Stimulated activated CD8-positive, alpha-beta memory T cell treated with anti-CD3 and anti-CD28 coated beads, Interleukin-2, amount 100 ng/mL, for 1 hour (primary cell): Measurements from ENCODE around the gene CCDC85C.

ENCODE experiments used
- DNase-seq, 2 donors: peaks; one replicate each; pipeline ENCODE4 v3.0.0-alpha.2; 2020; ENCODE audit warnings: low read depth in 2 of 2

Gene CCDC85C

DNA sequence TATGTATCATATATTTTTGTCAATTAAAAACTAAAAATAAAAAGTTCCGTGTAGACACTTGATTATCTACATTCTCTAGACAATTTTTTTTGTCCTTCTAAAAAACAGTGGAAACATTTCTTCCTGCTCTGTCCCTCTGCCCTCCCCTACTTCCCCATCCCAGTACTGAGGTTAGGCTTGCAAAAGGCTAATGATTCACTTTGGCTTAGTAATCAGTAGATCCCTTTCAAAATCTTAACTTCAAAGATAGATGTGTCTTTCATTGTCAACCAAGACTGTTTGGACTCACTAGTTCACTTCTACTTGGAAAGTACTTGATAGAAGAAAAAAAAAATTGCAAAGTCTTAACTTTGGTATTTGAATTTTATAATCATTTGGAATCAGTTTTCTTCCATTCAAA lies 127.1 kb downstream of the CCDC85C start:
- no peak for DNase-seq

DNA sequence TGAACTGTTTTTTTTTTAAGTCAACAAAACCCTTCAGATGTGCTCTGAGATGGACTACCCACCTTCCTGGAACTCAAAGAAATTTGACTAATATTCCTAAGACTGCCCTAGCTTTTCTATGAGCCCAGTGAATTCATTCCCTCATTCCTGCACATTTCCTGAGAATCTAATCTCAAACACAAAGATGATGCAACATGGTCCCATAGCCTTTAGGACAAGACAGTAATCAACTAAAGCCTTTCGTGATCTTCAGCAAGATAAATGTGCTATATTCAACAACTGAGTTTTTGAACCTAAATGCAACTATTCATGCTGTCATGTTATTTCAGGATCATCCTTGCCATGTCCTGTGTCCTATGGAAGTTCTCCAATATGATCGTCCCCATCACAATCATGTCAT lies 128.3 kb downstream of the CCDC85C start:
- DNase-seq, result no peak

GRCh38 chr14:99475179-99475578 lies 128.8 kb downstream of the CCDC85C start:
- no peak for DNase-seq

GRCh38 chr14:99473458-99473857 lies 130.5 kb downstream of the CCDC85C start:
- no peak for DNase-seq

- no peak for DNase-seq
These were observed 131.1 kb downstream of the CCDC85C start for GRCh38 chr14:99472937-99473336.

DNA sequence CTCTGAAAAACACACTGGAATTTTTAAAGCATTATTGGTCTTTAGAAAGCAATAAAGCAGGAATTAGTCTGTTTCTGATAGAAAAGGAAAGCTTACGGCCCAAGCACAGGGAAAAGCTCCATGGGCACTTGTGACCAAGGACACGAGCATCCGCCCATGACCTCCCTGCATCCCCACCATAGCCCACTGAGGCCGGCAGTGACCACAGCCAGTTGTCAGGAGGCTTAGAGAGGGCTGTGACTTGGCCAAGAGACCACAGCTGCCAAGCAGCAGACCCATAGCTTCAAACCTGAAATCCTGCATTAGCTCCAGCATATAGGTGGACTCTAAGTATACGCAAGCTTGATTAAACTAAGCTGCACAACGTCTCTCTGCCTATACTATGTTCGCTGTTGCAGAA lies 132.3 kb downstream of the CCDC85C start:
- no peak for DNase-seq

DNA sequence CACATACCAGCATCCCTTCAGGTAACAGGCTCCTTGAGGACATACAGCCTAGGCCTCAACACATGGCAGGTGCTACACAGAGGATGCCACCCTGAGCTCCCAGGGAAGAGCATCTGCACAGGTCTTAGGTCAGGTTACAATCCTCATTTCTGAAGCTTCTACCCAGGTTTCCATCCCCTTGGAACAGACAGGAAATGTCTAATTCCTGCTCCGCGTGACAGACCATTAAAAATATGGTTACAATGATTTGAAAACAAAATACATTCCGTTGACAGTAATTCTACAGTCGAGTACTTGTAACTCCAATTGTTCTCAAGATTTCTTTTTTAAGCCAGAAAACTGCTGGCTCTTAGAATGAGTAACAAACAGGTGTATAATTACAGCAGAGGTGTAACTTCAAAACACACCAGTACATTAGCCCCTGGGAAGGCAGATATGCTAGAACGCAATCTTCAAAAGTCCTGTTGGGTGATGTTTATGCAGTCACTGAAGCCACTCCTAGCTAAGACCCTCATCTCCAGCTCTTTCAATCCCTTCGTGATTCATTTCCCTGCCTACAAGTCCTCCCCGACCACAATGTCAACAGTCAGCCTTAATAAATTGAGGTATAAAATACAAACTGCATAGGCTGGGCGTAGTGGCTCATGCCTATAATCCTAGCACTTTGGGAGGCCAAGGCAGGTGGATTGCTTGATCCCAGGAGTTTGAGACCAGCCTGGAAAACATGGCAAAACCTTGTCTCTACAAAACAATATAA lies 135.0 kb downstream of the CCDC85C start:
- DNase-seq, result no peak

DNA sequence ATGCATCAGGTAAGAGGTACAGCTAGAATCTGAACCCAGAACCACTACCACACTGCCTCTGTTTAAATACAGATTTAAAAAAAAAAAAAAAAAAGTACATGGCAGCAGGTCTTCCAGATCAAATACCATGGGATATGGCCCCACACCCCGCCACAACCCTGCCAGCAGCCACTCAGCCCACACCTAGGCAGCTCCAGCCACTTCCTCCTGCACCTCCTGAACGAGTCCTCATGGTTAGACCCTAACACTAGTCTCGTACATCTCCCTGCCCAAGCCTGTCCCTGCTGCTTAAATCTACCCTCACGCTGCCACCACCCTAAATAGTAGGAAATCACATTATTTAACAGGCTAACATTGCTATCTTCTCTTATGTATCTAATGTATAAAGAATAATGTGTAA lies 135.9 kb downstream of the CCDC85C start:
- no peak for DNase-seq

DNA sequence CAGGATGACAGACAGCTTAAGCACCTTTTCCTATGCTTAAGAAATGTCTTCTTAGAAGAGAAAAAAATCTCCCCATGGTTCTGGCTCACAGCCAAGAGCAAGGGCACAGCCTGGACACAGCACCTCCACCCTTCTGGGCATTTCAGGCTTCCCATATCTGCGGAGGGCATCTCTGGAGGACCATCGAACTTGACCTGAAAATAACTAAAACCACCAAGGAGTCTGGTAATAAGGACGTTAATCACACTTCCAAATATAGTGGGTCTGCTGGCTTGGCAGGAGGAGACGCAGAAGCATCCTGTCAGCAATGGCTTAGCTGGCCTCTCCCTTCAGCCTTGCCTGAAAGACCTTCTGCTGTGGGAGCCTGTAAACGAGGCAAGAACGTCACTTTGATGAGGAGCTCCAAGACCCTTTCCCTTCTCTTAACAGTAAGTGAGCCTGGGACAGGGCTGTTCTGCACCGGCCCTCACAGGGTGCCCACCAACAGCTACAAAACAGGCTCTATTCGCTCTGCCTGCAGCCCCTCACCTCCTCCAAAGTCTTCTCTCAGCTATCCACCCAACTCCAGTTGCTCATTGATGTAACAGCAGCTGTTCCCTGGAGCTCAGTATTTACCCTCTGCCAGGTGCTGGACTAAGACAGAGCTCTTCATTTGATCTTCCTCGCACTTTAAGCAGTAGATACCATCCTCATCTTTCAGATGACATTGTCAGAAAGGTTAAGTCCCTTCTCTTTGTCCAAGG lies 136.5 kb downstream of the CCDC85C start:
- DNase-seq, result no peak

- DNase-seq, result no peak
These were observed 137.2 kb downstream of the CCDC85C start for GRCh38 chr14:99466758-99467157.

DNA sequence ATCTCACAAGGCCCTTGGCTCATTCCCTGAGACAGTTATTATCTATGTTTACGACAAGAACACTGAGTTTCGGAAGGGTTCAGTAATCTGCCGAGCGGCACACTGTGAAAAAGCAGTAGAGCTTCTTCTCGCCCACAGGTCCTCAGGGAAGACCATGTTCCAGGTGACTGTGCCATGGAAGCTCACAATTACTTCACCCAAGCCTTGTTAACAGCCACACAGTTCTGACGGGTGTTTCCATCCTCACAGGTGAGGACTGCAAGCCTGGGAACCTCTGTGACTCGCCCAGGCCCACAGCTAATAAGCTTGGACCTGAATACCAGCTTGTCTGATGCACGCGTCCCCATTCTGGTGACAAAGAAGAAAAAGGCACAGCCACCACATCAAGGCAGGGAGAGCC lies 138.7 kb downstream of the CCDC85C start:
- no peak for DNase-seq

DNA sequence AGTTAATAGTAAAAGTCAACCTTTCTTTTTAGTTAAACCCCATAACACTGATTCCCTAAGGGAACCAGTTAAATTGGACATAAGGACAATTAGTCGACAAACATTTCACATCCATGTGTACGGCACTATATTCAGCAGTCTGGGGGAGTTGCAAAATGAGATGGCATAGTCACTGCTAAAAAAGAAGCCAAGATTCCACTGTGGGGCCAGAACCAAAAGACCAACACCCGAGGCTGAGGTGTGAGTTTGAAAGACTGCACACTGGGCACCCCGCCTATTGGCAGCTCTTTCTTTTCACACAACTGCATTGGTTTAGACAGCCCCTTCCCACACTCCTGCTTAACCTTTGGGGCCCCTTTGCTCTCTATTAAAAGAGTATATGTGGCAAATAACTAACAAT lies 140.0 kb downstream of the CCDC85C start:
- no peak for DNase-seq

- no peak for DNase-seq
These were observed 141.8 kb downstream of the CCDC85C start for GRCh38 chr14:99462210-99462609.

- DNase-seq, result no peak
These were observed 142.5 kb downstream of the CCDC85C start for GRCh38 chr14:99461411-99462085.

GRCh38 chr14:99460793-99461192 lies 143.2 kb downstream of the CCDC85C start:
- DNase-seq, result no peak

- no peak for DNase-seq
These were observed 144.4 kb downstream of the CCDC85C start for GRCh38 chr14:99459481-99460100.

- DNase-seq, result no peak
These were observed 149.8 kb downstream of the CCDC85C start for GRCh38 chr14:99454246-99454645.

DNA sequence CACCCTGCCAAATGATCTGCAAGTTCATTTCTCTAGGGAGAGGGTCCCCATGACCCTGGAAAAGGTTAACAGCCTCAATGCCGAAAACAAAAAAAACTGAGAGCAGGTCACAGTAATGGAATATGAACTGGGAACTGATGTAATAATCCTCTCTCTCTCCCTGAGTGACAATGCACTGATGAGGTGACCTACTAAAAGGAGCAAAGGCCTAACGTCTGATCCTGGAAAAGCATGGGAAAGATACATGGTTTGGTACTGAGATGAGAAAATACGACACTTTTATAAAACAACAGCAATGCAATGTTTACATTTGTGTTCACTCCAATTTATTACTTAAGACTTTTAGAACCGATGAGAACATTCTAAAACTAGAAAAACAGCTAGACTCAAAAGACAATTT lies 151.0 kb downstream of the CCDC85C start:
- DNase-seq, result no peak

DNA sequence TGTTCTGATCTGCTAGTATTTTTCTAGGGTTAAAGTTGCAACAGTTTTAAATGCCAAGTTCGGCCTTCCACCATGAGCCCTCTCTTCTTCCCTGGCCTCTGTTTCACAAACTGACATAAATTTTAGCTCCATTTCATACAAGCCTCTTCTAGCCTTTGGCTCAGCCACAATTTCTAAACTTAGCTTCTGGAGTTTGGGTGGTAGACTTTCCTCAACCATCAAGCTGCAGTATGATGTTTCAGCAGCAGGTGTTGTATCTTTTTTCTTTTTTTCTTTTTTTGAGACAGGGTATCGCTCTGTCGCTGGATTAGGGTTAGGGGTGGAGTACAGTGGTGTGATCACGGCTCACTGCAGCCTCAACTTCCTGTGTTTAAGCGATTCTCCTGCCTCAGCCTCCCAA lies 152.8 kb downstream of the CCDC85C start:
- no peak for DNase-seq

GRCh38 chr14:99450266-99450665 lies 153.7 kb downstream of the CCDC85C start:
- DNase-seq, result no peak
